Endothelial cell (in vitro differentiated cells): ENCODE measurements around the gene EEF1AKMT3. TPM values are rescaled to one million over a fixed set of nuclear protein-coding genes. Genes with fewer than 3 reads are reported as not detected.

Source experiments
- DNase-seq: peaks from one replicate; pipeline ENCODE4 v3.0.0; 2021; ENCODE audit warnings: low spot score
- H3K27ac Mint-ChIP-seq: one replicate; pipeline ENCODE4 v1.8.0; 2021; ENCODE audit warnings: mixed read lengths, inconsistent platforms; ENCODE audit not compliant: unreplicated experiment
- H3K27me3 Mint-ChIP-seq: one replicate; pipeline ENCODE4 v1.8.0; 2021; ENCODE audit warnings: mild to moderate bottlenecking, moderate library complexity, mixed read lengths, inconsistent platforms; ENCODE audit not compliant: unreplicated experiment
- H3K36me3 Mint-ChIP-seq: one replicate; pipeline ENCODE4 v1.8.0; 2021; ENCODE audit warnings: mild to moderate bottlenecking, low read depth, mixed read lengths, inconsistent platforms; ENCODE audit not compliant: unreplicated experiment
- H3K4me1 Mint-ChIP-seq: one replicate; pipeline ENCODE4 v1.8.0; 2021; ENCODE audit warnings: mild to moderate bottlenecking, mixed read lengths, inconsistent platforms; ENCODE audit not compliant: unreplicated experiment
- H3K4me3 Mint-ChIP-seq: one replicate; pipeline ENCODE4 v1.8.0; 2021; ENCODE audit warnings: mild to moderate bottlenecking, mixed read lengths, inconsistent platforms; ENCODE audit not compliant: unreplicated experiment
- H3K9me3 Mint-ChIP-seq: one replicate; pipeline ENCODE4 v1.8.0; 2021; ENCODE audit warnings: mixed read lengths, inconsistent platforms; ENCODE audit not compliant: unreplicated experiment
- CTCF ChIP-seq: fragments of 200-600 bp; sonication (generic); IDR thresholded peaks from one replicate; pipeline ENCODE4 v1.5.0; 2021; ENCODE audit warnings: antibody characterized with exemption; ENCODE audit not compliant: unreplicated experiment
- total RNA-seq: library from RNA; stranded (reverse); fragmentation: NEBNext Ultra II Directional; extraction: Animal tissue kit (Norgen Biotek cat#: 25700); gene quantifications from one replicate; pipeline ENCODE4 v1.2.1, GENCODE V29; 2021; ENCODE audit not compliant: unreplicated experiment

The EEF1AKMT3 gene
- total RNA-seq, 1 donor from 2014 or later, result 8.6 TPM

GRCh38 chr12:57738661-57739237 lies 33.7 kb upstream of the EEF1AKMT3 start, which contains the start of gene AGAP2:
TSS of gene AGAP2 (minus strand) at chr12:57738742. CDS start at chr12:57738246, 496 bp downstream.
- Mint-ChIP-seq H3K4me3 (peak within 1 kb of the TSS; percentile 75), H3K4me1 (peaks cover 36% of the 10 kb centered on the region), H3K9me3 (no peaks in the 10 kb centered on the region), H3K36me3 (peaks cover 24% of the 10 kb centered on the region), H3K27me3 (peaks cover 41% of the 10 kb centered on the region), H3K27ac (peak within 1 kb of the TSS; percentile 59)
- no peak for TF ChIP-seq CTCF
- DNase-seq, result peak; percentile 41

- no peak for TF ChIP-seq CTCF
- DNase-seq, result no peak
- Mint-ChIP-seq H3K9me3 (no peaks in the 10 kb centered on the region), H3K36me3 (peaks cover 22% of the 10 kb centered on the region), H3K4me3 (peak overlapping the region; percentile 75), H3K27ac (peak overlapping the region; percentile 59), H3K27me3 (peaks cover 40% of the 10 kb centered on the region), H3K4me1 (peaks cover 40% of the 10 kb centered on the region)
Observed at GRCh38 chr12:57739387-57739786, 33.0 kb upstream of the EEF1AKMT3 start.

- H3K9me3 Mint-ChIP-seq, result no peaks in the 10 kb centered on the region
- peaks cover 16% of the 10 kb centered on the region for H3K36me3 Mint-ChIP-seq
- H3K27me3 Mint-ChIP-seq, result peaks cover 36% of the 10 kb centered on the region
- peaks cover 37% of the 10 kb centered on the region for H3K4me1 Mint-ChIP-seq
- H3K27ac Mint-ChIP-seq, result no peak overlapping the region
- no peak overlapping the region for H3K4me3 Mint-ChIP-seq
- no peak for TF ChIP-seq CTCF
- no peak for DNase-seq
Observed at GRCh38 chr12:57739914-57740538, 32.4 kb upstream of the EEF1AKMT3 start.

- Mint-ChIP-seq H3K4me1 (peaks cover 44% of the 10 kb centered on the region), H3K4me3 (peak overlapping the region; percentile 54), H3K9me3 (no peaks in the 10 kb centered on the region), H3K27ac (peak overlapping the region; percentile 55), H3K36me3 (peaks cover 13% of the 10 kb centered on the region), H3K27me3 (peaks cover 29% of the 10 kb centered on the region)
- no peak for TF ChIP-seq CTCF
- peak; percentile 53 for DNase-seq
Observed at GRCh38 chr12:57740656-57741412, 31.6 kb upstream of the EEF1AKMT3 start.
